Activated CD8-positive, alpha-beta memory T cell treated with anti-CD3 and anti-CD28 coated beads for 48 hours (primary cell): ENCODE measurements around the gene CPVL.
A peak's percentile ranks its signal among the peaks of the same experiment; 100 is the strongest.

Experiments used
- DNase-seq, 3 experiments: peaks; one replicate each; pipeline ENCODE4 v3.0.0-alpha.2; 2020; ENCODE audit warnings: low read depth in 2 of 3, low spot score in 2 of 3

CPVL gene

GRCh38 chr7:29146057-29146706 lies at the start of gene CPVL:
Gene CPVL, minus strand, starts transcription at chr7:29146537. Its CDS starts 25,476 bp downstream, at chr7:29121061.
- DNase-seq = no peak

GRCh38 chr7:29194594-29195427 lies 48.5 kb upstream of the CPVL start, which contains the start of gene CHN2:
Gene CHN2, plus strand, starts transcription at chr7:29194775.
- peak in 1 of 3 experiments; percentile 13 for DNase-seq

GRCh38 chr7:29194206-29194593 lies 47.9 kb upstream of the CPVL start:
- DNase-seq = no peak

- DNase-seq = no peak
These were observed 47.2 kb upstream of the CPVL start for GRCh38 chr7:29193316-29194205.

GRCh38 chr7:29192811-29193210 lies 46.5 kb upstream of the CPVL start:
- DNase-seq = no peak

- DNase-seq = no peak
These were observed 46.0 kb upstream of the CPVL start for GRCh38 chr7:29192323-29192722.

- DNase-seq = no peak
These were observed 44.2 kb upstream of the CPVL start for GRCh38 chr7:29190349-29191045.

GRCh38 chr7:29189743-29190201 lies 43.4 kb upstream of the CPVL start:
- peak in 1 of 3 experiments; percentile 31 for DNase-seq

- no peak for DNase-seq
These were observed 39.3 kb upstream of the CPVL start for GRCh38 chr7:29185613-29186012.

GRCh38 chr7:29184599-29184998 lies 38.3 kb upstream of the CPVL start:
- no peak for DNase-seq

GRCh38 chr7:29179115-29179514 lies 32.8 kb upstream of the CPVL start:
- no peak for DNase-seq

GRCh38 chr7:29177963-29178600 lies 31.7 kb upstream of the CPVL start:
- DNase-seq = no peak

GRCh38 chr7:29173458-29173857 lies 27.1 kb upstream of the CPVL start:
- DNase-seq = no peak

- DNase-seq = no peak
These were observed 24.4 kb upstream of the CPVL start for GRCh38 chr7:29170781-29171180.

- no peak for DNase-seq
These were observed 21.4 kb upstream of the CPVL start for GRCh38 chr7:29167721-29168120.

GRCh38 chr7:29163854-29164253 lies 17.5 kb upstream of the CPVL start:
- no peak for DNase-seq

- no peak for DNase-seq
These were observed 16.2 kb upstream of the CPVL start for GRCh38 chr7:29162577-29162976.

- DNase-seq = no peak
These were observed 14.9 kb upstream of the CPVL start for GRCh38 chr7:29161231-29161630.

GRCh38 chr7:29160080-29160479 lies 13.7 kb upstream of the CPVL start:
- no peak for DNase-seq

- no peak for DNase-seq
These were observed 12.6 kb upstream of the CPVL start for GRCh38 chr7:29158795-29159423.
